HUDEP-2 (cell line): ENCODE results near the gene VWF.
"Not testable (repeated sequence)": the region's sequence is repeated elsewhere in the genome, so short reads cannot be mapped to it uniquely, and the experiment has no call there.

Source experiments
- DNase-seq, 76 experiments: peaks; one replicate each; lab custom pipeline; 2025; ENCODE audit not compliant: unreplicated experiment in 76 of 76; lab: John Stamatoyannopoulos, UW

VWF gene

DNA sequence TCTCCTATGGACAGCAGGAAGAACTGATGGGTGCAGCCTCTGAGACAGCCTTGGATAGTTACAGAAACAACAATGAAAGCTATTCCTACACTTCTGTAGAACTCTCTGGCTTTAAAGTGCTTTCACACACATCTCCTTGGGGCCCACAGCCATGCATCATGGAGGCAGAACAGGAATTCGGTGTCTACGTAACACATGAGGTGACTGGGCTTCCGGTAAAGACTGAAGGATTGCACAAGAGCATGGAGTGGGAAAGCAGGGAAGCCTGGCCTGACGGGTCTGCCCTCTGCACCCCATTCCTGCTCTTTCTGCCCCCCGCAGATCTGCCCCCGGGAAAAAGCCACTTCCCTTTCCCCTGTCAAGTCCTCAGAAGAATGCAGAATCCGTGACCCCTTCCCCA lies 82.6 kb downstream of the VWF start:
- no peak for DNase-seq

DNA sequence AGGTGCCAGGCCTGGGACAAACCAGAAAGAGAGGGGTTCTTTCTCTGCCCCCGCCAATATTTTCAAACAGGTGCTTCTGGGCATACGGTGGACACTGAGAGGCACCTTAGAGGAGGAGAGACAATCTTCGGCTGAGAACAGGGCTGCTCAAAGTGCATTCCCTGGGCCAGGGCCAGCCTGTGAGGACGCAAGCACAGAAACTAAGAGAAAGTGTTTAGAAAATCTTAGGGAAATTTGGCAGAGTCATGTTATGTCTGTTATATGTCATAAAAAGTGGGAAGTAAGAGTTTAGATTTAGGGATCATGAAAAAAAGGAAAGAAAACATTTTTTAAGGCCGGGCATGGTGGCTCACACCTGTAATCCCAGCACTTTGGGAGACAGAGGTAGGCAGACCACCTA lies 83.7 kb downstream of the VWF start:
- DNase-seq = no peak

DNA sequence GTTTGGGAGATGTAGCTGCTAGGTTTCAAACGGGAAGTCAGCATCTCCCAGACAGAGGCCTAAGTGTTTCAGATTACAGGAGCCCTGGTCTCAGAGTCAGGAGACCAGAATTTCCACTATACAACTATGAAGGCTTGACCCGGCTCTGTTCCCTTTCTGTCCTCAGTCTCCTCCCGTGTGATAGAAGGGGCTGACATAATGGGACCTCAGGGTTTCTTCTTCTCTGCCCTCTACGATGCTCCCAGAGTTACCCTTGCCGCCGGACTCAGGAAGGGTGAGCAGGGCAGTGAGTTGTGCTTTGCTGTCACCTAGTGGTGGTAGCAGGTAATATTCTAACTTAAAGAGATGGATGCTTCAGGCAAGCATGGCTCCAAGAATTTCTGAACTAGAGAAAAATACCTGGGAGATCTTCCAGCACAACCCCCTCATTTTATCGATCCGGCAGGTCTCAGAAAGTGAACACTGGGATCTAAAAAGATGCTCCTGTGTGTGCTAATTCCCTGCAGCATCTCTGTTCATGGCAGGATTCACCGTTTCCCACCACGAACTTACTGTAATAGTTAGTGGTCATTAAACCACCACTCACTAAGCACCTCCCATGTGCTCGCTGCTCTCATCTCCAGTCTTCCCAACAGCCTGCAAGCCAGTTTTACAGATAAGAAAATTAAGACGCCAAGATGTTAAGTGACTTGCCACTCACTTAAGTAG lies 84.4 kb downstream of the VWF start:
- peak in 35 of 76 experiments; percentile 1 to 51 (median 14) for DNase-seq

DNA sequence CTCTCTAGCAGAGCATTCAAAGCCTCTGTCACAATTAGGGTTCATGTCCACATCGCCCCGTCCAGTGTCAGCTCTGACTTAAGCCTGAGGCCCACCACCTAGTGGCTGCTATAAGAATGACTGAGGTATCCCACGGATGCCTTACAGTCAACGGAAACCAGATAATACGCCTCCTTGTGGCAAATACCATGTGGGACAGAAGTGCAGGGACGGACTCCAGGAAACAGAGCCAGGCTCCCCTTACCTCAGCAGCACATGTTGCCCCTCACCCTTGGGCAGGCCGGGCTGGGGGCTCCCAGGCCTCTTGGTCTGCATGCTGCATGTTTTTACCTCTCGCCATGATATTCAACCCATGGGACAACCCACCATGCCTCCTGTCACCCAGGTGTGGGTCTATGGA lies 86.3 kb downstream of the VWF start:
- peak in 65 of 76 experiments; percentile 4 to 83 (median 45) for DNase-seq

DNA sequence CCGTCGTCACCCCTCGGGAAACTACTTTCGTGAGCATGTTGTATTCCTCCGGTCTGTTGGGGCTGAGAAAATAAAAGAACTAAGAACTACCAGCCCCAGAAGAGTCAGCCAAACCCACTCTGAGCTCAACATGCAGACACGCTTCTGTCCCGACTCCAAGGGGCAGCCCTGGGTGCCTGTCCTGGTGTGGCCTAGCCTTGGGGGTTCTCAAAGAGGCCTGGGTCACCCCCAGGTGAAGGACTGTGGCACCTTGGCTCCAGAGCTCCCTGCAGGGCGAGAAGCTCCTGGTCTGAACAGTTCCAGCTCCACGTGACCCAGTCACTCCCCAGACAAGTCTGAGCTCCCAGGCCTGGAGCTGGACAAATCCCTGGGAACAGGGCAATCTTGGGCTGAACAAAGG lies 87.0 kb downstream of the VWF start:
- no peak for DNase-seq

DNA sequence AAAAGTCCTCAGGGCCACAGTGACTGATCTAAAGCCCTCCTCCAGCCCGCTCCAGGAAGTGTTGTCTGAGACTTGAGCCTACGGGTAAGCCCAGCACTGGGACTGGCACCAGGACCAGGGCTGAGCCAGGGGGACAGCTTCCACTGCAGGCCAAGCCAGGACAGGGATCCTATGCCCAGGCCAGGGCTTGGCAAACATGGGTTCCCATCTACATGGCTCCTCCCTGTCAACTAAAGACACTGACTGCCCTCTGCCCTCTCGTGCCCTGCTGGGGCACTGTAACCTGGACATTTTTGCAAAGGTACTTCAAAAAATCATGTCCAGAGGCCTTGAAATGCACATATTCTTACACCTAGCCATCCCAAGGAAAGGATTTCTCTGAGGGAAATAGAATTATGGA lies 88.0 kb downstream of the VWF start:
- no peak for DNase-seq

DNA sequence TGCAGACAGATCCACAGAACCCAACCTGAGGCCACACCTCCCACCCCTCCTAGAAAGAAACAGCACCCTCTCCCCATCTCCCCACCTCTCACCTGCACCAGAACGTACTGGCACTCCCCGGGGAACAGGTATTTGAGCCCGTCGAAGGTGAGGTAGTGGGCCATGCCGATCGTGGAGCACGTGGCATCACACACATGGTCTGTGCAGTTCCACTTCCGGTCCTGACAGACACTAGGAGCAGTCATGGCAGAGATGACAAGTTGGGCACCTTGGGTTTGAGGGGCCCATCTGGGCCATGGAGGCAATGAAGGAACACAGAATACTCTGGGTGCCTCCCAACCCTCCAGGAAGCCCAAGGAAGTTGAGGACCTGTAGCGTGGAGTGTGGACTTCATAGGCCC lies 89.9 kb downstream of the VWF start:
- DNase-seq = no peak

DNA sequence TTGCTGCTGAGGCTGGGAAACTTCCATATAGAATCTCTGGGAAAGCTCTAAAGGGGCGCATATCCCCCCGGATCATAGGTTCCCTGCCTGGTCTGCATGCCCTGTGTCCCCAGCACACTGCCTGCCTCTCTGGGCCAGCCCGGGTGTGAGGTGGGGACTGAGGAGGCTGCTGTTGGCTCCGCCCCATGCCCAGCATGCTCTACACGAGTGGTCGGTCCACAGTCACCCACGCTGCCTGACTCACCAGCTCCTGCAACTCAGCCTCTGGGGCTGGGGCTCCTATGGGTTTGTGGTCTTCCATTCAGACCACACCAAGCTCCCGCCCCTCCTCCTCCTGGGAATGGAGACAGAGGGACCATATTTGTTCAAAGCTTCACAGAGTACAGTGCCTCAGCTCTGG lies 90.9 kb downstream of the VWF start:
- DNase-seq = no peak

DNA sequence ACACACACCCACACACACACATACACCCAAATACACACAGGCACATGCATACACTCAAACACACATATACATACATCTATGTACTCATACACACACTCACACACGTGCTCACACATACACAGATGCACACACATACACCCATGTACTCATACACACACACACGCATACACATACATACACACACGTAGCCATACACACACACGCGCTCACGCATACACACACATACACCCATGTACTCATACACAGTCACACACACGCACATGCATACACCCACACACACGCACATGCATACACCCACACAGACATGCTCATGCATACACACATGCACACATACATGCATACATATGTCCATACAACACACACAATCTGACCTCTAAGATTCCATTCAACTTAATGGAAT lies 91.7 kb downstream of the VWF start:
- no peak for DNase-seq

DNA sequence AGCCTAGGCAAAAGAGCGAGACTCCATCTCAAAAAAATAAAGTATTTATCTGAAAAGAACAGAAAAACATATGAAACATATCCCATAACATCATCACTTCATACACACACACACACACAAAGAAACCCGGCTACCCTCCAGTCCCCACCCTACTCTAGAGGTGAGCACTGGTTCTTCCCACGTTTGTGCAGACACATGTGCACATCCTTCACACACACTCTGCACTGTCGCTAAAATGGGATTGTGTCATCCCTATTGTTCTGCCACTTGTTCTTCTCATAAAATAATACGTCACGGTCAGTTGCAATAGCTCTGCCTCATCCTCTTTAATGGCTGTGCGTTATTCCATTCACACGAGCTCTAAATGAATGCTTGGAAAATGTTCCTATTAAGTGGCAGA lies 93.5 kb downstream of the VWF start:
- no peak for DNase-seq

DNA sequence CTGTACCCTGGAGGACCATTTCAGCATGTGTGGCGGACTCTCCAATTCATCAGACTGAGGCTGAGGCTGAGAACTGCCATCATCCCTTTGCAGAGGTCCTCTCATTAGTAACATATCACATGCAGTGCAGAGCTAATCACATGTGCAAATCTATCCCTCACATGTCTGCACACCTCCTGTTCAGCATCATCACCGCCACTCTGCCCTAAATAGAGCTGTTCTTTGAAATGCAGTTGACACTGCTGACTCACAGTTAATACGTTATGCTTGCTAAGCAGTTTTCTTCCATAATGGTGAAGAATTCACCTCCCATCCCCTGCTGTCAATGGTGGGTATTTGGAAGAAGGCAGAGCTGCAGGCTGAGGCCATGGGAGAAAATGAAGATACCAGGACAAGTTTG lies 94.4 kb downstream of the VWF start:
- DNase-seq = no peak

DNA sequence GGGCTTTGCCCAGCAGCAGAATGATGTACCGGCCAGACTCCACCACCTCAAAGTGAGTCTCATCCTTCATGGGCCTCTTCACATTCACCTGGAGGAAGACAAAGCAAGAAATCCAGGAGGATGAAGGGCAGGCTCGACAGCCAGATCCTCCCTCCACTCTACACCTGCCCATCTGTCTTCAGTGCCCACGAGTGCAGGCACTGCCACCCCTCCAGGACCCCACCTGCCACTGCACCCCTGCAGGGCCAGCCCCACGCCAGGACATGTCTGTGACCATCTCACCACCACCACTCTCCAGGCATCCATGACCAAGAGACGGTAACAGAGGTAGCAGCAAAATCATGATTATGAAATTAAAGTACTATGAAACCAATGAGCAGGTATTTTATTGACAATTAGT lies 95.1 kb downstream of the VWF start:
- no peak for DNase-seq

DNA sequence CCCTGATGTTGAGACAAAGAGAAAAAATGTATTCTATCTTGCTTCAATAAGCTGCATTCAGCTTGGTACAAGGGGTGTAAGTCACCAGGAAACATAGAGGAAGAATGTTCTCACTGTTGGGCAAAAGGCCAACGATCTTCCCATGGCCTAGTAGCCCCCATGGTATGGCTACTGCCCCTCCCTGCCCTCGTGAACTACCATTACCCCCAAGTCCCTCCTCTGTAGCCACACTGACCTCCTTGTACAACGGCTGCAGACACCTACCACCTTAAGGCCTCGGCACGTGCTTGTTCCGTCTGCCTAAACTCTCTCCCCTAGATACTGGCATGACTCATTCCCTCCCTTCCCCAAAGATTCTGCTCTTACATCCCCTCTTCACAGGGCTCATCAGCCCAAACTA lies 97.5 kb downstream of the VWF start:
- DNase-seq = no peak

DNA sequence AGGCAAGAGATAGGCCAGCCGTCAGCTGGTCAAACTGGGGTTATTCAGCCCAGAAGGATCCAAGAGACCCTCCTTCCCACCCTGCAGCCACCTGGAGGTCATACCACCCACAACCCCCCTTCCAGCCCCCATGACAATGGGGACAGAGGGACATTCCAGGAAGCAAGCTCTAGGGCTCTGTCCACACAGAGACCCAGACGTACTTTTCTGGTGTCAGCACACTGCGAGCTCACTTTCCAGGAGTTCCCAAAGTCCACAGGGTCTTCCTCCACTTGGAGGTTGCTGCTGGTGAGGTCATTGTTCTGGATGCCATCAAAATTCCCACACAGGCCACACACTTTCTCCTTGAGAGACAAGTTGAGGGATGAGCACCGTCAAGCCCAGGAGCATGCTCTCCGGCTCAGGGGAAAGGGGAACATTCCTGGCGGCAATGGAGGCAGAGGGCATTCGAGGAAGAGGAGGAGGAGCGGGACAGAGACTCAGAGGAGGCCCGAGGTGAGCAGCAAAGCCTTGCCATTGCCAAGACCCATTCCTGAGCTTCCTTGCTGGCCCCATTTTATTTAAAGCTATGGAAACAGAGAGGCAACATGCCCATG lies 98.7 kb downstream of the VWF start:
- not testable (repeated sequence) for DNase-seq

DNA sequence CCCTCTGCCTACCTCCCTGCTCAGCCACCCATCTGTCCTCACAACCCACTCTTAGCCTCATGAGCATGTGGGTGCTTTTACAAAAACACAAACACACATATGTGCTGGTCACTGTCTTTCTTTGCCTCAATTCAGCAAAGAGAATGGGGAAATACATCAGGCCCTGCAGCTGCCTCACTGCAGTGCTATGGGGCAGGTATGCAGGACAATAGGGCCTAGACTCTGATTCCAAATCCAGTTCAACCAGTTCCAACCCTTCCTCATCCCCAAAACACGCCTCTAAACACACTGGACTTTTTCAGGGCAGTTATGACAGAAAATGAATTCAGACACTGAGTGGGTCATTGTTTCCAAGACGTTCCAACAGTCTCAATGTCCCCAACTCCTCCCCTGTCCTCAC lies 100.4 kb downstream of the VWF start:
- not testable (repeated sequence) for DNase-seq

DNA sequence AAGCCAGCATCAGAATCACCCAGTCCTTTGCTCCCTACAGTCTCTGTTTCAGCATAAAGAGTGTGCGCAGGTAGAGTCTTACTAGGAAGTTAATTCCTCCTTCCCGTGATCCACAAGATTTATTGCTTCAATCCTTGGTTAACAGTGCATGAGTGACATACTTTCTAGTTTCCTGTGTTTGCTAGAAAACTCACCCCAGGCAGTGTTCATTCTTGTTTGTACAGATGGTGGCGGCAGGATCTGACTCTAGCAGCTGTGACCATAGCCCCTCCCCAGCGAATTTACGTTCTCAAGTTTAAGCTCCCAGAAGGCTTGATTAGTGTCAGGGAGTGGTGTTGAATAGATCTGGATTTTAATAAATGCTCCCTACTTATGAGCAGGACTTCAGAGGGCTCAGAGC lies 103.5 kb downstream of the VWF start:
- DNase-seq = no peak

DNA sequence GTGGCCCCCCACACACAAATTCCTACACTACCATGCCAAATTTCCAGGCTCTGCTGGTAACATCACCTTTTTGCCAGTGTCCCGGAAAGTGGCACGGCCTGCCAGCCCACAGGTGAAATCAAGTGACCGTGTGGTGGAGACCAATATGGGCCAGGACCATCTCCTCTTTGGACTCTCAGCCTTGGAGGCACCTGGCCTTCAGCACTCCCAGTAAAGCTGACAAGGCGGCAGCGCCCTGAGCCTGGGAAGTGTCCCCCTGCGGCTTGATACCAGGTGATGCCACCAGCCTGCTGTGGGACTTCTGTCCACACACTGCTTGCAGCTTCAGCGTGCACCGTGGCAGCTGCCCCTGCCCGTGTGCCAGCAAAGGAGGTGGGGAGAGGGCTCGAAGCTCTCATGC lies 104.0 kb downstream of the VWF start:
- DNase-seq = not testable (repeated sequence)

DNA sequence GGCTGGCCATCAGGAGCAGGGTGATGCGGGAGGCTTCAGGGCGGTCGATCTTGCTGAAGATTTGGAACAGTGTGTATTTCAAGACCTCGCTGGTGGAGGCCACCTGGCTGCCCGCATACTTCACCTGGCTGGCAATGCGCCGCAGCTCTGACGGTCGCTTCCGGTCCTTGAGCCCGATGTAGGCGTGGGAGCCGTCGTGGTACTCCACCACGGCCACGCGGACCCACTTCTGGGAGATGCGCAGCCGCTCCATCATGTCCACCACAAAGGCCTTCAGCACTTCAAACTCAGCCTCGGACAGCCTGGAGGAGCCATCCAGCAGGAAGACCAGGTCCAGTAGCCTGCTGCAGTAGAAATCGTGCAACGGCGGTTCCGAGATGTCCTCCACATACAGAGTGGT lies 105.2 kb downstream of the VWF start:
- not testable (repeated sequence) for DNase-seq

DNA sequence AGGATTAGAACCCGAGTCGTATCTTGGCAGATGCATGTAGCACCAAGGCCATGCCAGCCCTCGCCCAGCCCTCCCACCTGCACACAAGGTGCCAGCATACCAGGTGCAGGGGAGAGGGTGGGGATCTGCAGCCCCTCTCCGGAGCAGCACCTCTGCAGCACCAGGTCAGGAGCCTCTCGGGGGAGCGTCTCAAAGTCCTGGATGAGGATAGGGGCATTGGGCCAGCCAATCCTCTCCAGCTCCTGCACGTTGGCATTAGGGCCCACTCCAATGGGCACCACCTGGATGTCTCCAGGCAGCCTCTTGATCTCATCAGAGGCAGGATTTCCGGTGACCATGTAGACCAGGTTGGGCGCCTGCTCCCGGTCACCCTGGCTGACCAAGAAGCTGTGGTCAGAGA lies 106.2 kb downstream of the VWF start:
- DNase-seq = no peak

DNA sequence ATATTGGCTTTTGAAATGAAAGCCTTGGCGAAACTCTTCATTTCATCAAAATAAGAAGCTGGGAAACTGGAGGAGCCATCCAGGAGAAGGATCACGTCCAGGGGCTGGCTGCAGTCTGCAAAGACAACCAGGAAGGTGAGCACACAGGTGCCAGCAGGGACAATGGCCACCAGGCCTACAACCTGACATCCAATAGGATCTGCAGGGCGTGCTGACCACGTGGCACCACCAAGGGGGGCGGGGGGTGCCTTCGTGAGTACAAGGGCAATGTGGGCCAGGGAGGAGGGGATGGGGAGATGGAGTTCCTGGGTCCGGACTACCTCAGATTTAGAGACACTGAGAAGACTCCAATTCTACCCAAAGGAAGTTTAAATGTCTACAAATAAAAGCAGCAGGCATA lies 107.7 kb downstream of the VWF start:
- DNase-seq = no peak

DNA sequence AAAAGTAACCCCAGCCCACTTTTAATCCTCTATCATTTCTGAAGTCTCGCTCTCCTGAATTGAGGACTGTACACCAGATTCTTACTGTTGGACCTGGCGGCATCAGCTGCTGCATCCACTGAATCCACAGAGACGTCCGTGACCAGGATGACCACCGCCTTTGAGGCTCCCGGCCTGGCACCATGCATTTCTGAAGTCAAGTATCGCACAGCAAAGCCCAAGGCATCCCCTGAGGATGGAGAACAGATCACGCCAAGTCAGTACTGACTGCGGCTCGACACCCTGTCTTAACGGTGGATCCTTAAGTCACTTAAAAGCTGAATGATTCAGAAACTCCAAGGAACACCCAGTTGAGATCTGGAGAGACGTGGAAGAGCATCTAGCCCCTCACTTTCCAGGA lies 108.5 kb downstream of the VWF start:
- not testable (repeated sequence) for DNase-seq

DNA sequence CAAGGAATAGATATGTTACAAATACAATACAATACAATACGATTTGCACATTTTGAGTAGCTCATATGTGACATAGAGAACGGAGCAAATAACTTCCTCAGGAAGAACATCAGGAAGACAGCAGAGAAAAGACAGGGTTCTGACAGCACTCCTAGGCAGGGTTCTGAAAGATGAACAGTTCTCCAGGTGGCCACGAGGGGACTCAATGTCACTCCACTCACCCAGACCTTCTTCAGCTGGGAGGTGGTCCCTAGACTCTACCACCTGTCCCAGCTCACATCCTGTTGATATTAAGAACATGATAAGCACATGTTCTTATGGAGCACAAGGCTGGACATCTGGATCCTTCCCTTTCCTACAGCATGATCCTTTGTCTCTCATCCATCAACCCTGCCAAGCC lies 109.2 kb downstream of the VWF start:
- DNase-seq = not testable (repeated sequence)
